Ascending aorta (tissue), 2 donors: ENCODE results near the gene SRGAP3. TPM values are rescaled to one million over a fixed set of nuclear protein-coding genes. Genes with fewer than 3 reads are reported as not detected.

Experiments
- DNase-seq, 2 donors: peaks; one replicate each; pipeline ENCODE4 v3.0.0-alpha.2; 2019; ENCODE audit warnings: low spot score in 2 of 2
- H3K27ac ChIP-seq, 2 donors: fragments of 200-600 bp; sonication (generic); one replicate each; pipeline ENCODE4 v1.5.1; 2016 to 2017; ENCODE audit warnings: mild to moderate bottlenecking in 1 of 2
- H3K27me3 ChIP-seq: fragments of 200-600 bp; sonication (generic); one replicate; pipeline ENCODE4 v1.5.1; 2017
- H3K36me3 ChIP-seq, 2 donors: fragments of 200-600 bp; sonication (generic); one replicate each; pipeline ENCODE4 v1.5.1; 2016
- H3K4me1 ChIP-seq, 2 donors: fragments of 200-600 bp; sonication (generic); one replicate each; pipeline ENCODE4 v1.5.1; 2016 to 2017; ENCODE audit warnings: mild to moderate bottlenecking in 1 of 2
- H3K4me3 ChIP-seq, 2 donors: fragments of 200-600 bp; sonication (generic); one replicate each; pipeline ENCODE4 v1.5.1; 2016 to 2017; ENCODE audit warnings: mild to moderate bottlenecking in 1 of 2
- H3K9me3 ChIP-seq, 2 donors: fragments of 200-600 bp; sonication (generic); one replicate each; pipeline ENCODE4 v1.5.1; 2016
- intact Hi-C: fragments of 100-400 bp; cut with DNase I; formaldehyde crosslinking; loops from one replicate; pipeline ENCODE4 v1.15.1; 2023
- total RNA-seq: library from RNA; depleted of rRNA; stranded (reverse); fragments of >200 nt; gene quantifications from one replicate; pipeline ENCODE4 v1.1.0, GENCODE V29; 2016
- TF ChIP-seq, protein P1 (sequence below), 3 experiments: fragments of 200-600 bp in 2 of 3; fragments of 450-650 bp in 1 of 3; sonication (generic) in 2 of 3; IDR thresholded peaks; one replicate each; pipeline ENCODE4 v1.5.1; 2016 to 2019; ENCODE audit warnings: antibody characterized with exemption in 3 of 3, mild to moderate bottlenecking in 1 of 3, moderate library complexity in 1 of 3

Gene SRGAP3
- total RNA-seq, 1 donor from 2014 or later, result 1.6 TPM

DNA sequence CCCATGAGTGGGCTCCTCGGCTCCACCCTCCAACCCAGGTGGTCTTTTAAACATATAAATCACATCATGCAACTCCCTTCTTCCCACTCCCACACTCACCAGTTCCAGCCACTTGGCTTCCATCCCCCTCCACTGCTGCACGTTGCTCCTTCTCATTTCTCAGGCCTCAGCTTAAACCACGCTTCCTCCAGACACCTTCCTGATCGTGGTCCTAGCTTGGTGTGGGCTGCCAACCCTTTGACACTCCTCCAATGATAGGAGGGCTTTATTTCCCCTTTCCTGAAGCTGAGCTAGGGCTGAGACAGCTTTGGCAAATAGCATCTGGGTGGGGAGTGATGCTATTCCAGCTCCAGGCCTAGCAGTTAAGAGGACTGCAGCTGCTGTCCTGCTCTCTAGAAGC is 130.1 kb downstream of the SRGAP3 start:
- no peak for DNase-seq
- intact Hi-C loops, result no loop called here
- Histone ChIP-seq H3K27ac (no peak overlapping the region), H3K27me3 (no peaks in the 10 kb centered on the region), H3K36me3 (no peaks in the 10 kb centered on the region), H3K9me3 (no peaks in the 10 kb centered on the region), H3K4me1 (no peaks in the 10 kb centered on the region), H3K4me3 (no peak overlapping the region)
- TF ChIP-seq, protein P1, sequence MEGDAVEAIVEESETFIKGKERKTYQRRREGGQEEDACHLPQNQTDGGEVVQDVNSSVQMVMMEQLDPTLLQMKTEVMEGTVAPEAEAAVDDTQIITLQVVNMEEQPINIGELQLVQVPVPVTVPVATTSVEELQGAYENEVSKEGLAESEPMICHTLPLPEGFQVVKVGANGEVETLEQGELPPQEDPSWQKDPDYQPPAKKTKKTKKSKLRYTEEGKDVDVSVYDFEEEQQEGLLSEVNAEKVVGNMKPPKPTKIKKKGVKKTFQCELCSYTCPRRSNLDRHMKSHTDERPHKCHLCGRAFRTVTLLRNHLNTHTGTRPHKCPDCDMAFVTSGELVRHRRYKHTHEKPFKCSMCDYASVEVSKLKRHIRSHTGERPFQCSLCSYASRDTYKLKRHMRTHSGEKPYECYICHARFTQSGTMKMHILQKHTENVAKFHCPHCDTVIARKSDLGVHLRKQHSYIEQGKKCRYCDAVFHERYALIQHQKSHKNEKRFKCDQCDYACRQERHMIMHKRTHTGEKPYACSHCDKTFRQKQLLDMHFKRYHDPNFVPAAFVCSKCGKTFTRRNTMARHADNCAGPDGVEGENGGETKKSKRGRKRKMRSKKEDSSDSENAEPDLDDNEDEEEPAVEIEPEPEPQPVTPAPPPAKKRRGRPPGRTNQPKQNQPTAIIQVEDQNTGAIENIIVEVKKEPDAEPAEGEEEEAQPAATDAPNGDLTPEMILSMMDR (IDR thresholded peaks at IDR 0.05), result no peak

DNA sequence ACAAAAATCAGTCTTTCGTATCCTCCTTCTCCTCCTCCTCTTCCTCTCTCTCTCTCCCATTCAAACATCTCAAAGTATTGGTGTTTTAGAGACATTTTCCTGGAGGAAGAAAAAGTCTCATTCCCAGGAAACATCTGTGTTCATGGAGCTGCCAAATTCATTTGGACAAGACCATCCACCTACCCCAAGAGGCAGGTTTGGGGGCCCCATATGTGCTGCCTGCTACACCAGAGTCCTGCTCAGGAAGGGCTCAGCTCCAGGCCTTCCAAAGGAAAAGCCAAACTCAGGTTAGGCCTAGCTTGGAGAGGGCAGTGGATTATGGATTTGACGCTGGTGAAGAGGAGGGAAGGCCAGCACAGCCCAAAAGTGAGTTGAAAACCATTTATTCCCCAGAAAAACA is 131.2 kb downstream of the SRGAP3 start:
- intact Hi-C loops, result no loop called here
- no peak for DNase-seq
- no peak overlapping the region for H3K4me3 ChIP-seq
- H3K27ac ChIP-seq, result no peak overlapping the region
- H3K4me1 ChIP-seq, result no peaks in the 10 kb centered on the region
- H3K27me3 ChIP-seq, result no peaks in the 10 kb centered on the region
- no peaks in the 10 kb centered on the region for H3K9me3 ChIP-seq
- TF ChIP-seq, protein P1 (IDR thresholded peaks at IDR 0.05), result no peak
- H3K36me3 ChIP-seq, result no peaks in the 10 kb centered on the region

DNA sequence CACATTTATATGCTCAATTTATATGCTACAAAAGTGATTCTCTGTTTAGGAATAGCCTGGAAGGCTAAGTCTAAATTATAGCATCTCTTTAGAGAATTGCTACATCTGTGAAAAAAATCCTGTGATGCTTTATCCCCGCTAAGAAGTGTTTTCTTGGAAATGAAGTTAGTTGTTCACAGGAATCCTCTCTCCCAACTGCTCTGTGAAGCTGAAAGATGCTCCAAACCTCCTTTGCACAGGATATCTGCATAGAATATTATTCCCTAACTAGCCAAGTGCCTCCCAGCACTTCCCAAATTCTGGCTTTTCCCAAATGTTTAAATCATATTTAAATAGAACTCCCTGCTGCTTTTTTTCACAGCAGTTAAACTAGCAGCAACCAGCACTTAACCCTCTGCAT is 132.2 kb downstream of the SRGAP3 start:
- Histone ChIP-seq H3K4me1 (peaks cover 0 to 3% of the 10 kb centered on the region in 2 donors), H3K9me3 (no peaks in the 10 kb centered on the region), H3K4me3 (no peak overlapping the region), H3K27me3 (no peaks in the 10 kb centered on the region), H3K27ac (no peak overlapping the region), H3K36me3 (no peaks in the 10 kb centered on the region)
- TF ChIP-seq, protein P1 (IDR thresholded peaks at IDR 0.05), result no peak
- intact Hi-C loops, result no loop called here
- no peak for DNase-seq

DNA sequence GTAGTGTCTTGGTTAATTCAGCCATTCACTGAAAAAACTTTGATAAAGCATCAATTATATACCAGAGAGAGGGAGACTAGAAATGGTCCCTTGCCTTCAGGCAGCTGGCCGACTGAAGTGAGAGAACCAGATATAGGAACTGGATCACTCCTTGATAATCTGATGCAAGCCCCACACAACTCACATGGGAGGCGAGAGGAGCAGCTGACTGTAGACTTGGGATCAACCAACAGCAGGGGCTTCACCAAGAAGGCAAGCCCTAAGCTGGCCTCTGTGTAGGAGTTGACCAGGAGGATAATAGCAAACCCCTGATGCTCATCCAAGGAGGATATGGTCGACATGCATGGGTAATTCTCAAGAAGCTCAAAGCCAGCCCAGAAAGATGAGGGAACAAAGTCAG is 133.1 kb downstream of the SRGAP3 start:
- H3K4me1 ChIP-seq, result peaks cover 0 to 10% of the 10 kb centered on the region in 2 donors
- DNase-seq, result no peak
- no peak overlapping the region for H3K4me3 ChIP-seq
- intact Hi-C loops, result no loop called here
- TF ChIP-seq, protein P1 (IDR thresholded peaks at IDR 0.05), result no peak
- H3K27me3 ChIP-seq, result no peaks in the 10 kb centered on the region
- no peaks in the 10 kb centered on the region for H3K36me3 ChIP-seq
- no peak overlapping the region for H3K27ac ChIP-seq
- H3K9me3 ChIP-seq, result no peaks in the 10 kb centered on the region

DNA sequence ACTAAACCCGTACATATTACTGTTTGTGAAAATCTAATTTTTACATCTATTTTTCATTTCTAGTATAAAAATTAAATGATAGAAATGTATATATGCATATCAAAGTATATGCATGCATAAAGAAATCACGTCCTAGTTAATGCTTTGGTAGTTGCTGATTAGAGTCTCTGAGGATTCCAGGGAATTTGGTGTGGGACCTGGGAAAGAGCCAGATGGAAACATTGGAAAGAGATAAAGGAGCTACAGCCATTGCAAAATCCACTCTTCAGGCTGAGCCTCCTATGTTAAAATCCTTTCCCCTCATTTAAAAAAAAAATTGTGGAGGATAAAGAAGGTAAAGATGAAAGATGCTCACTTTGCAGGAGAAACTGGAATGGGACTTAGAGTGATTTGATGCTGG is 134.1 kb downstream of the SRGAP3 start:
- no peak overlapping the region for H3K27ac ChIP-seq
- H3K9me3 ChIP-seq, result no peaks in the 10 kb centered on the region
- peaks cover 0 to 12% of the 10 kb centered on the region in 2 donors for H3K4me1 ChIP-seq
- TF ChIP-seq, protein P1 (IDR thresholded peaks at IDR 0.05), result no peak
- no peak for DNase-seq
- intact Hi-C loops, result no loop called here
- no peaks in the 10 kb centered on the region for H3K27me3 ChIP-seq
- no peak overlapping the region for H3K4me3 ChIP-seq
- no peaks in the 10 kb centered on the region for H3K36me3 ChIP-seq

DNA sequence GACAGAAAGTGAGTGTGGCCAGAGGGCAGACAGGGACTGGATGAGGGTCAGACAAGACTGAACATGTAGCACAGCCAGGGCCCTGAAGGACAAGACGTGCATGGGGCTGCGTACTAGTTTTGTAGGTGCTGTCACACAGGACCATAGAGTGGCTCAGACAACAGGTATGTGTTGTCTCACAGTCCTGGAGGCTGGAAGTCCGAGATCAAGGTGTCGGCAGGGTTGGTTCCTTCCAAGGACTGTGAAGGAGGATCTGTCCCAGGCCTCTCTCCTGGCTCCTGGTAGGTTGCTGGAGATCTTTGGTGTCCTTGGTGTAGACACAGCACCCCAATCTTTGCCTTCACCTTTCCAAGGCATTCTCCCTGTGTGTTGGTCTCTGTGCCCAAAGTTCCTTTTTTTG is 136.4 kb downstream of the SRGAP3 start:
- H3K36me3 ChIP-seq, result no peaks in the 10 kb centered on the region
- intact Hi-C loops, result no loop called here
- no peak overlapping the region for H3K4me3 ChIP-seq
- no peak for DNase-seq
- H3K27me3 ChIP-seq, result no peaks in the 10 kb centered on the region
- peaks cover 0 to 12% of the 10 kb centered on the region in 2 donors for H3K4me1 ChIP-seq
- TF ChIP-seq, protein P1 (IDR thresholded peaks at IDR 0.05), result no peak
- no peaks in the 10 kb centered on the region for H3K9me3 ChIP-seq
- H3K27ac ChIP-seq, result no peak overlapping the region
